HCT116 (cell line): Measurements from ENCODE around the gene IL20RA. TPM values are rescaled to one million over a fixed set of nuclear protein-coding genes. Genes with fewer than 3 reads are reported as not detected.

Experiments used
- ATAC-seq: fragments of 200-7000 bp; cut with Tn5 transposase; 2 replicates; pipeline ENCODE4 v1.9.1; 2020; ENCODE audit warnings: mild to moderate bottlenecking, moderate library complexity
- BruUV-seq: library from RNA; stranded (reverse); fragments of 400-500 nt; replicated peaks from 2 replicates; lab custom pipeline; 2021; lab: Mats Ljungman, UMichigan
- CTCF ChIA-PET: fragments of 300-600 bp; sonication (Branson Sonifier 250); formaldehyde crosslinking; loops from one replicate; lab custom pipeline; 2021; ENCODE audit warnings: antibody characterized with exemption; lab: Charles Lee
- POLR2A ChIA-PET: fragments of 300-600, 350-600 bp; sonication (Branson Sonifier 250); formaldehyde crosslinking; loops from one replicate; lab custom pipeline; 2021; ENCODE audit warnings: antibody characterized with exemption; lab: Charles Lee
- RAD21 ChIA-PET, 2 experiments: fragments of 300-600 bp; sonication (Branson Sonifier 250); formaldehyde crosslinking; loops; one replicate each; lab custom pipeline; 2023; ENCODE audit warnings: low total read pairs in 2 of 2; ENCODE audit not compliant: uncharacterized antibody in 2 of 2, unreplicated experiment in 2 of 2, low non-redundant PET in 1 of 2; lab: Charles Lee
- DNase-seq: peaks from one replicate; pipeline ENCODE4 v3.0.0-alpha.2; 2010; ENCODE audit warnings: low read depth, low spot score
- H2AFZ ChIP-seq: fragments of 200-600 bp; shearing (Covaris generic), sonication (generic); 2 replicates; pipeline ENCODE4 v1.6.1; 2017; ENCODE audit warnings: low read depth, mixed run types, mixed read lengths, antibody characterized with exemption, low read length; ENCODE audit not compliant: poor library complexity, severe bottlenecking
- H3K27ac ChIP-seq: 2 replicates; pipeline ENCODE4 v1.5.1; 2012; ENCODE audit warnings: low read depth, low read length
- H3K27me3 ChIP-seq: fragments of 200-600 bp; sonication (generic); 2 replicates; pipeline ENCODE4 v1.6.1; 2016; ENCODE audit warnings: mixed run types, low read length, mixed read lengths; ENCODE audit not compliant: insufficient read depth
- H3K36me3 ChIP-seq, 2 experiments: fragments of 200-500 bp in 1 of 2; fragments of 200-600 bp in 1 of 2; sonication (Bioruptor generic) in 1 of 2; sonication (generic) in 1 of 2; 2 replicates each; pipeline versions ENCODE4 v1.5.1 to v1.6.1; 2014 to 2016; ENCODE audit warnings: low read length in 2 of 2, inconsistent platforms in 1 of 2, mixed read lengths in 1 of 2, mixed run types in 1 of 2; ENCODE audit not compliant: insufficient read depth in 2 of 2, control insufficient read depth in 1 of 2
- H3K4me1 ChIP-seq, 2 experiments: fragments of 200-600 bp in 1 of 2; sonication (generic) in 1 of 2; 2 replicates each; pipeline versions ENCODE4 v1.5.1 to v1.6.1; 2012 to 2017; ENCODE audit warnings: low read length in 2 of 2, inconsistent platforms in 1 of 2, mild to moderate bottlenecking in 1 of 2, mixed read lengths in 1 of 2, mixed run types in 1 of 2, moderate library complexity in 1 of 2; ENCODE audit not compliant: insufficient read depth in 2 of 2, control insufficient read depth in 1 of 2
- H3K4me2 ChIP-seq: fragments of 200-600 bp; sonication (generic); 2 replicates; pipeline ENCODE4 v1.6.1; 2017; ENCODE audit warnings: mixed run types, low read length, mixed read lengths
- H3K4me3 ChIP-seq, 2 experiments: fragments of 200-600 bp in 1 of 2; sonication (generic) in 1 of 2; replicated peaks in 1 of 2; 2 replicates each; pipeline ENCODE4 v1.5.1; 2011 to 2016; ENCODE audit warnings: low read length in 2 of 2, control low read depth in 1 of 2, low read depth in 1 of 2, mild to moderate bottlenecking in 1 of 2, mixed read lengths in 1 of 2, mixed run types in 1 of 2
- H3K79me2 ChIP-seq: fragments of 200-600 bp; sonication (generic); 2 replicates; pipeline ENCODE4 v1.6.1; 2017; ENCODE audit warnings: mild to moderate bottlenecking, mixed run types, low read length, moderate library complexity, mixed read lengths; ENCODE audit not compliant: insufficient read depth
- H3K9ac ChIP-seq: fragments of 200-600 bp; sonication (generic); 2 replicates; pipeline ENCODE4 v1.6.1; 2016; ENCODE audit warnings: low read length, mixed read lengths
- H3K9me2 ChIP-seq: fragments of 200-600 bp; sonication (generic), shearing (Covaris generic); 2 replicates; pipeline ENCODE4 v1.6.1; 2017; ENCODE audit warnings: mixed run types, mild to moderate bottlenecking, moderate library complexity; ENCODE audit not compliant: insufficient read depth
- H3K9me3 ChIP-seq, 2 experiments: fragments of 200-500 bp in 1 of 2; fragments of 200-600 bp in 1 of 2; sonication (Bioruptor generic) in 1 of 2; sonication (generic) in 1 of 2; 2 replicates each; pipeline ENCODE4 v1.6.1; 2014 to 2017; ENCODE audit warnings: low read length in 2 of 2, mixed read lengths in 2 of 2, inconsistent platforms in 1 of 2, low read depth in 1 of 2, mild to moderate bottlenecking in 1 of 2, mixed run types in 1 of 2, moderate library complexity in 1 of 2; ENCODE audit not compliant: control insufficient read depth in 1 of 2, insufficient read depth in 1 of 2
- H4K20me1 ChIP-seq: fragments of 200-600 bp; sonication (generic), shearing (Covaris generic); 2 replicates; pipeline ENCODE4 v1.6.1; 2017; ENCODE audit warnings: mixed run types, mild to moderate bottlenecking, moderate library complexity; ENCODE audit not compliant: insufficient read depth
- ATF3 ChIP-seq: IDR thresholded peaks from 2 replicates; pipeline ENCODE4 v1.6.1; 2012
- CBX3 ChIP-seq: IDR thresholded peaks from 2 replicates; pipeline ENCODE4 v1.6.1; 2012; ENCODE audit warnings: low read depth
- CEBPB ChIP-seq: IDR thresholded peaks from 2 replicates; pipeline ENCODE4 v1.6.1; 2012; ENCODE audit warnings: low read depth
- EZH2 ChIP-seq: fragments of 200-600 bp; sonication (generic); IDR thresholded peaks from 2 replicates; pipeline ENCODE4 v1.6.1; 2017; ENCODE audit warnings: antibody characterized with exemption, mixed run types
- JUND ChIP-seq: IDR thresholded peaks from 2 replicates; pipeline ENCODE4 v1.6.1; 2012
- MAX ChIP-seq: IDR thresholded peaks from 2 replicates; pipeline ENCODE4 v1.6.1; 2012
- POLR2A ChIP-seq: IDR thresholded peaks from 2 replicates; pipeline ENCODE4 v1.7.0; 2011; ENCODE audit warnings: borderline replicate concordance; ENCODE audit not compliant: insufficient read depth, insufficient read length; ENCODE audit errors: extremely low read depth
- POLR2AphosphoS5 ChIP-seq: IDR thresholded peaks from 2 replicates; pipeline ENCODE4 v1.6.1; 2011; ENCODE audit warnings: mild to moderate bottlenecking, low read depth, low read length, moderate library complexity
- RAD21 ChIP-seq: IDR thresholded peaks from 2 replicates; pipeline ENCODE4 v1.6.1; 2012; ENCODE audit warnings: low read depth, mild to moderate bottlenecking
- REST ChIP-seq: IDR thresholded peaks from 2 replicates; pipeline ENCODE4 v1.6.1; 2012; ENCODE audit warnings: low read depth
- SIN3A ChIP-seq: IDR thresholded peaks from 2 replicates; pipeline ENCODE4 v1.6.1; 2012; ENCODE audit warnings: low read depth
- SRF ChIP-seq: IDR thresholded peaks from 2 replicates; pipeline ENCODE4 v1.6.1; 2012; ENCODE audit warnings: low read depth
- TCF7L2 ChIP-seq: IDR thresholded peaks from 2 replicates; pipeline ENCODE4 v1.7.0; 2011; ENCODE audit warnings: borderline replicate concordance, inconsistent platforms; ENCODE audit not compliant: insufficient read depth, insufficient read length; ENCODE audit errors: extremely low read depth
- ZBTB33 ChIP-seq: IDR thresholded peaks from 2 replicates; pipeline ENCODE4 v1.6.1; 2011; ENCODE audit warnings: mild to moderate bottlenecking, low read length, moderate library complexity; ENCODE audit not compliant: insufficient replicate concordance; ENCODE audit errors: extremely low read depth
- ZFX ChIP-seq: fragments of 450-650 bp; IDR thresholded peaks from 2 replicates; pipeline ENCODE4 v1.6.1; 2017
- intact Hi-C: fragments of 100-400 bp; cut with micrococcal nuclease; formaldehyde crosslinking; loops from 2 replicates; pipeline ENCODE4 v1.10.0; 2022
- total RNA-seq: library from RNA; stranded (reverse); gene quantifications from one replicate; pipeline ENCODE4 v1.2.1, GENCODE V29; 2021; ENCODE audit not compliant: unreplicated experiment

IL20RA gene
- total RNA-seq, 1 experiment from 2014 or later = 1.1 TPM

GRCh38 chr6:136985502-136985901, 59.3 kb downstream of the IL20RA start:
- ChIA-PET CTCF (interaction anchor here (0.5 kb wide), 1 partner anchor 344 kb away, joined by 3 read pairs; no protein-coding TSS in a partner anchor), RAD21 (no interaction called here), POLR2A (no interaction called here)
- Histone ChIP-seq H2AFZ (no peak overlapping the region), H3K36me3 (no peaks in the 10 kb centered on the region), H3K27me3 (no peaks in the 10 kb centered on the region), H3K27ac (no peak overlapping the region), H3K9me2 (no peaks in the 10 kb centered on the region), H3K9me3 (no peaks in the 10 kb centered on the region), H3K4me2 (no peak overlapping the region), H3K4me1 (peaks cover 0 to under 1% of the 10 kb centered on the region in 2 experiments; a peak in 1 of 4 replicates), H4K20me1 (no peaks in the 10 kb centered on the region), H3K4me3 (no peak overlapping the region), H3K79me2 (no peaks in the 10 kb centered on the region), H3K9ac (no peak overlapping the region)
- intact Hi-C loops = no loop called here
- TF ChIP-seq ATF3 (no peak), CBX3 (no peak), POLR2AphosphoS5 (no peak), RAD21 (no peak), TCF7L2 (no peak), JUND (no peak), SRF (no peak), REST (no peak), ZBTB33 (no peak), POLR2A (no peak), CEBPB (no peak), SIN3A (no peak), ZFX (no peak), MAX (no peak), EZH2 (no peak)
- DNase-seq (no peak), ATAC-seq (no peak)
- no TSS peak for BruUV-seq
